Measurements from ENCODE around the gene P2RY6.
"Not testable (repeated sequence)": the region's sequence is repeated elsewhere in the genome, so short reads cannot be mapped to it uniquely, and the experiment has no call there.

P2RY6 gene, protein sequence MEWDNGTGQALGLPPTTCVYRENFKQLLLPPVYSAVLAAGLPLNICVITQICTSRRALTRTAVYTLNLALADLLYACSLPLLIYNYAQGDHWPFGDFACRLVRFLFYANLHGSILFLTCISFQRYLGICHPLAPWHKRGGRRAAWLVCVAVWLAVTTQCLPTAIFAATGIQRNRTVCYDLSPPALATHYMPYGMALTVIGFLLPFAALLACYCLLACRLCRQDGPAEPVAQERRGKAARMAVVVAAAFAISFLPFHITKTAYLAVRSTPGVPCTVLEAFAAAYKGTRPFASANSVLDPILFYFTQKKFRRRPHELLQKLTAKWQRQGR

DNA sequence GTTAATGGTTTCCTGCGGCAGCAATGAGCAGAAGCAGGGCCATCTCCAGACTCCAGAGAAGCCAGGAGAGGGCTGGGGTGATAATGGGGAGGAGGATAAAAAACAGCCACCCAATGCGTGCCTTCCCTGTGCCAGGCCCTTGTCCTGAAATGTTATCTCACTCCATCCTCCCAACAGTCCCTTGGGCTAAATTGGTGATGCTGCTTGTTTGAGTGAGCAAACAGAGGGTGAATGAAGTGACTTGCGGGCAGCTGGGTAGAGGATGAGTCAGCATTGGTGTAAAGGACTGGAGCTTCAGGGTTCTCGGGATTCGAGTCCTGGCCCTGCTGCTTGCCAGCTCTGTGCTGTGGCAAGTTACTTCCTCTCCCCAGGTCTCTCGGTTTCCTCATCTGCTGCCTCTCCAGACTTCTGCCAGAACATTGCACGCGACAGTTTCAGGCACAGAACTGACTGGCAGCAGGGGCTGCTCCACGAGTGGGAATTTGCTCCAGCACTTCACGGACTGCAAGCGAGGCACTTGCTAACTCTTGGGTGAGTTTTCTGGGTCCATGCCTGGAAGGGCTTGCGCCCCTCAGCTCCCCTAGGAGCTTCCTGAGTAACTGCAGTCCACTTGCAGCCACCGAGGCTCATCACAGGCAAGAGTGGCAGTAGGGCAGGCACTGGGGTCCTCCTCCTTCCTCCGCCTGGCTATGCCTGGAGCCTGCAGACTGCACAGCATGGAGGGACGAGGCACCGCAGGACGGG is at the start of gene P2RY6:
P2RY6 (plus strand) TSS at position 403 of the 744 bp plus-strand sequence. CDS start 24,181 bp downstream, outside the sequence.
- Mint-ChIP-seq H3K27me3 (ENCODE audit: low read depth) (peaks cover 23% of the 10 kb centered on the region), H3K4me1 (ENCODE audit: low read depth) (no peaks in the 10 kb centered on the region), H3K4me3 (no peak within 1 kb of the TSS), H3K36me3 (ENCODE audit: low read depth) (no peaks in the 10 kb centered on the region), H3K9me3 (no peaks in the 10 kb centered on the region), H3K27ac (no peak within 1 kb of the TSS)
- DNase-seq (ENCODE audit: low spot score) = no peak

DNA sequence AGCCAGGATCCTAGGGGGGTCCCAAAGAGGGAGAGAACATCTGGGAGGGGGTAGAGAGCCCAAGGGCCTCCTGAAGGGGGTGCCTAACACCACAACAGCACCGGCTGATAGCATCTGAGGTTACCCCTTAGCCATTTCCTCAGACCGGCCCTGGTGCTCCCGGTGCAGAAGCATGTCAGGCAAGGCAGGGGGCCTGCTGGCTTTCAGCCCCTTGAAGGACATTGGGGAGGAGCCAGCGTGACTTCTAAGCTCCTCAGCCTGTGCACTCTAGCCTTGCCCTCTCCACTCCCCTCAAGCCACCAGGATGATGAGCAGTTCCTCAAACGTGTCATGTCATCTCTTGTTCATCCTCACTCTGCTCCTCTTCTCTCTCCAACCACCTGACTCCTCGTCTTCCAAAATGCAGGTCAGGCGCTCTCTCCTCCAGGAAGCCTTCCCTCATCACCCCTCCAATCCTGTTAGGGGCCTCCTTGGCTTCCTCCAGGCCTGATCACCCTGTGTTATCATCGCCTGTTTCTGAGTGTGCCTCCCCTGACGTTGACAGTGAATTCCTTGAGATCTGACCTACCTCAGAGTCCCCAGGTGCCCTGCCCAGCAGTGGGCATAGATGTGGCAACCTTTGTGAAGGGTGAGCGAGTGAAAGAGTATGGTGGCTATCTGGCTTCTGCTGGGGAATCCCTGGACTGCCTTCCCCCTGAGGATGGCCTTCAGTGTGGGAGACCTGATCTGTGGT is 48.0 kb upstream of the P2RY6 start:
- peaks cover 7% of the 10 kb centered on the region for H3K4me1 Mint-ChIP-seq (ENCODE audit: low read depth)
- peaks cover 30% of the 10 kb centered on the region for H3K27me3 Mint-ChIP-seq (ENCODE audit: low read depth)
- H3K4me3 Mint-ChIP-seq = no peak overlapping the region
- no peaks in the 10 kb centered on the region for H3K9me3 Mint-ChIP-seq
- no peak for DNase-seq (ENCODE audit: low spot score)
- H3K27ac Mint-ChIP-seq = no peak overlapping the region
- H3K36me3 Mint-ChIP-seq (ENCODE audit: low read depth) = no peaks in the 10 kb centered on the region

DNA sequence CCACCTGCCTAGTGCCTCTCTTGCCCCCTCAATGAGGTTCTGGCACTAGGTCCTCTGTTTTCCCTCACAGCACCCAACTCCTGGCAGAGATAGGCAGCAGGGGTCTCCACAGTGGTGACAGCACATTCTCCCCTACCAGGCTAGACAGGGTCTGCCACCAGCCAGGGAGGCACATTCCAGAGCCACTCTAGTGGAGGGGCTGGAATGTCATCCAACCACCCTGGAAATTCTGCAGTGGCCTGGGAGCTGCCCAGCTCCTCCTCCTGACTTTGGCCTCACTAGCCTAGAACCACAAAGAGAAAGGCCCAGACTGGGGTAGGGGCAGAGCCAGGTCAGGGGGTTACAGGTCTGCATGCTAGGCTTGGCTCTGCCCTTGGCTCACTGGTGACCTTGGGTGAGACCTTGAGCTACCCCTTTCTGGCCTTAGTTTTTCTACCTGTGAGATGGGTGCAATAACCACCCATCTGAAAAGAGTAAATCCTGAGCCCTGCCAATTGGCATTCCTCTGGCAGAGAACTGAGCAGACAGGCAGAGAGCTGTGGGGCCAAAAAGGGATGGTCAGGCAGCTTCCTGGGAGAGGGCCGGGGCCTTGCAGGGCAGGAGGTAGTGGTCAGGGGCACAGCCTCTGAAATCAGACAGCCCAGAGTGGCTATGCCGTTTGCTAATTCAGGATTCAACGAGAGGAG is 47.0 kb upstream of the P2RY6 start:
- Mint-ChIP-seq H3K27me3 (ENCODE audit: low read depth) (peaks cover 21% of the 10 kb centered on the region), H3K36me3 (ENCODE audit: low read depth) (no peaks in the 10 kb centered on the region)

DNA sequence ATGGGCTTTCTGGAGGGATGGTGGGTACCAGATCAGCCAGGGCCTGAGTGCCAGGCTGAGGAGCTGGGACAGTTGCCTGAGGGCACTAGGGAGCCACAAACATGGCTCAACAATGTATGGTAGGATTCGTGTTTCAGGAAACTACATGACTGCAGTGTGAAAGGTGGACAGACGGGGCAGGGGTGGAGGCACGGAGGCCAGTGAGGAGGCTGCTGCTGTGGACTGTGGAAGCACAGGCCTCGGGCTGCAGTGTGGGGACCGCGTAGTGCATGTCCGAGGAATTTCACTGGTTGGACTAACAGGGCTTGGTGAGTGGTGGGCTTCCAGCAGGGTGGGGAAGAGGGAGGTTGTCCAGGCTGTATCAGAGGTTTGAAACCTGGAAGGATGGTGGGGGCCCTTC is 46.3 kb upstream of the P2RY6 start:
- peaks cover 14% of the 10 kb centered on the region for H3K27me3 Mint-ChIP-seq (ENCODE audit: low read depth)
- H3K36me3 Mint-ChIP-seq (ENCODE audit: low read depth) = no peaks in the 10 kb centered on the region
- H3K27ac Mint-ChIP-seq = no peak overlapping the region
- no peak for DNase-seq (ENCODE audit: low spot score)
- no peak overlapping the region for H3K4me3 Mint-ChIP-seq
- H3K4me1 Mint-ChIP-seq (ENCODE audit: low read depth) = peaks cover 7% of the 10 kb centered on the region
- H3K9me3 Mint-ChIP-seq = no peaks in the 10 kb centered on the region

More for the DNA sequence above, 47.0 kb upstream of the P2RY6 start:
- no peak overlapping the region for H3K27ac Mint-ChIP-seq
- no peak for DNase-seq (ENCODE audit: low spot score)
- no peaks in the 10 kb centered on the region for H3K9me3 Mint-ChIP-seq
- H3K4me3 Mint-ChIP-seq = no peak overlapping the region
- H3K4me1 Mint-ChIP-seq (ENCODE audit: low read depth) = peaks cover 7% of the 10 kb centered on the region

DNA sequence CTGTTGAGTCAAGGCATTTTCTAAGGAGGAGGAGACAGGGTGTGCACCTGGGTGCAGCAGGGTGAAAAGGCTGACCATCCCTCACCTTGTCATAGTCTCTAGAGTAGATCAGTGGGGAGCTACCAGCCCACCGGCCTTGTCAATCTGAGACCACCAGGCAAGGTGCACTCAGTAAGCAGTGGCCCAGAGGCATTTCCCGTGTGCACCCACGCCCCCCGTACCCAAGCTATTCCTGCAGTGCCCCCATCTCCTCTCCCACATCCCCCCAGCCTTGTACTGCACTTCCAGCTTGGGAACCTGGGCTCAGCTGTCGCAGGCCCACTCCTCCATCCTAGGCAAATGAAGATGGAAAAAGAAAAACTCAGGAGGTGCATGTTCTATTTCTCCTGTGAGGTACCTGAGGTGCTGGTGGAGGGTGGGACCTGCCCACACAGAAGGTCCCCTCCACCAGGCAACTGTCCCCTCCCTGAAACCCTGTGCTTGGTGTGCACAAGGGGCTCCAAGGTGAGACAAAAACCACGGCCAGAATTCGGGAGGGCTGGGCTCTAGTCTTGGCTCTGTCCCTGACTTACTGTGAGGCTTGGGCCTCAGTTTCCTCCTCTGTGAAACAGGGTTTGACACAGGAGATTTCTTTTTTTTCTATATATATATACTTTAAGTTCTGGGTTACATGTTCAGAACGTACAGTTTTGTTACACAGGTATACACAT is 45.7 kb upstream of the P2RY6 start:
- DNase-seq (ENCODE audit: low spot score) = no peak
- no peaks in the 10 kb centered on the region for H3K9me3 Mint-ChIP-seq
- H3K4me1 Mint-ChIP-seq (ENCODE audit: low read depth) = peaks cover 7% of the 10 kb centered on the region
- no peaks in the 10 kb centered on the region for H3K36me3 Mint-ChIP-seq (ENCODE audit: low read depth)
- no peak overlapping the region for H3K4me3 Mint-ChIP-seq
- H3K27me3 Mint-ChIP-seq (ENCODE audit: low read depth) = peaks cover 14% of the 10 kb centered on the region
- H3K27ac Mint-ChIP-seq = no peak overlapping the region

DNA sequence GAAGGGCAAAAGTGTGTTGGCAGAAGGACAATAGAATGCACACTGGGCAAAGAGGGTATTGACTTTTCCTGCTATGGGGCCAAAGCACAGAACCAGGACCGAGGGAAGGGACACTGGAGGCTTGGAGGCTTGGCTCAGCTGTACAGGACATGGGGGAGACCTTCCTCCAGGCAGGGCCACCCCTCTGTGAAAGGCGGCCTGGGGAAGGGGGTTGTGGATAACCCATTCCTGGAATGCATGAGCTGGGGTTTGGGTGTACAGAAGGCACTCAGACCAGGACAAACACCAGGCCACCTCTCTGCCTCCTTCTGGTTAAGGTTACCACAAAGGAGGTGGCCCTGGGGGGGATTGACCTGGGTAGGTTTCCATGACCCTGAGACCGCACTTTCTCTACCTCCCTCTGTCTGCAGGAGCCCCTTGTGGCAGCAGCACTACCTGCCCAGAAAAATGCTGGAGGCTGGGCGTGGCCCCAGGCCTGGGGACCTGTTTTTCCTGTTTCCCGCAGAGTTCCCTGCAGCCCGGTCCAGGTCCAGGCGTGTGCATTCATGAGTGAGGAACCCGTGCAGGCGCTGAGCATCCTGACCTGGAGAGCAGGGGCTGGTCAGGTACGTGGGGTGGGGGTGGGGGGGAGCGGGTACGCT is 44.4 kb upstream of the P2RY6 start:
- no peak overlapping the region for H3K27ac Mint-ChIP-seq

DNA sequence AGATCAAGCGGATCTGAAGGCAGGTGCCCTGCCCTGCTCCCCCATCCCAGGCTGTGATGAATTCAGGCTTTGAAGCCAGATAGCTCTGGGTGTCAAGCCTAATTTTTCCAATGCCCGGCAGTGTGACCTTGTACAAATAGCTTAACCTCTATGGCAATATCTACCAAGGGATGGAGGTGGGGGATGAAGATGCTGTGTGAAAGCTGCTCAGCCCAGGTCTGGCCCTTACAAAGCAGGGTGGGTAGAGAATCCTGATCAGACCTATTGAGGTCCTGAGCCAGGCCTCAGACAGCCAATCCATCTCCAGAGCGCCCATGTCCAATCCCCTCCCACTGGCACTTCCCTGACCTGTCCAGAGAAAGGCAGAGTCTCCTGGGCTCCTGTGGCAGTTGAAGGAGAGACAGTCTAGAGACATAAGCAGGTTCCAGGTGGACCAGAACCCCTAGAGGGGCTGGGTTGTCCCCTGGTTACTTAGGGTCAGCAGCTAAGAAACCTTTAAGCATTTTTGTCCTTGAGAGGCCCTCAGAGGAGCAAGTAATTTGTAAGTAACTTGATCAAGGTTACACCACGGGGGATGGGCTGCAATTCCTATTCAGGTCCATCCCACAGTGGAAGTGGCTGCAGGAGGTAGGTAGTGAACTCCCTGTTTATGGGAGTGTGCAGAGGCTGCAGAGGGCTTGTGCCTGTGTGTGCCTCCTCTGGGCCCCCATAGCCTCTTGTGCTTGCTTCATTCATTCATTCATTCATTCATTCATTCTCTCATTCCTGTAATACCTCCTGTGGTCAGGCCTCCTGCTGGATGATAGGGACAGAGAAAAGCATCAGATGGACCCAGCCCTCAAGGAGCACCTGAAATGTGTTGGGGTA is 43.6 kb upstream of the P2RY6 start:
- peaks cover 6% of the 10 kb centered on the region for H3K27me3 Mint-ChIP-seq (ENCODE audit: low read depth)
- no peaks in the 10 kb centered on the region for H3K9me3 Mint-ChIP-seq
- no peak overlapping the region for H3K27ac Mint-ChIP-seq
- peaks cover 7% of the 10 kb centered on the region for H3K4me1 Mint-ChIP-seq (ENCODE audit: low read depth)
- no peaks in the 10 kb centered on the region for H3K36me3 Mint-ChIP-seq (ENCODE audit: low read depth)
- no peak for DNase-seq (ENCODE audit: low spot score)
- no peak overlapping the region for H3K4me3 Mint-ChIP-seq

More for the DNA sequence above, 44.4 kb upstream of the P2RY6 start:
- Mint-ChIP-seq H3K27me3 (ENCODE audit: low read depth) (peaks cover 9% of the 10 kb centered on the region), H3K36me3 (ENCODE audit: low read depth) (no peaks in the 10 kb centered on the region), H3K4me3 (no peak overlapping the region), H3K9me3 (no peaks in the 10 kb centered on the region), H3K4me1 (ENCODE audit: low read depth) (peaks cover 7% of the 10 kb centered on the region)
- DNase-seq (ENCODE audit: low spot score) = no peak

DNA sequence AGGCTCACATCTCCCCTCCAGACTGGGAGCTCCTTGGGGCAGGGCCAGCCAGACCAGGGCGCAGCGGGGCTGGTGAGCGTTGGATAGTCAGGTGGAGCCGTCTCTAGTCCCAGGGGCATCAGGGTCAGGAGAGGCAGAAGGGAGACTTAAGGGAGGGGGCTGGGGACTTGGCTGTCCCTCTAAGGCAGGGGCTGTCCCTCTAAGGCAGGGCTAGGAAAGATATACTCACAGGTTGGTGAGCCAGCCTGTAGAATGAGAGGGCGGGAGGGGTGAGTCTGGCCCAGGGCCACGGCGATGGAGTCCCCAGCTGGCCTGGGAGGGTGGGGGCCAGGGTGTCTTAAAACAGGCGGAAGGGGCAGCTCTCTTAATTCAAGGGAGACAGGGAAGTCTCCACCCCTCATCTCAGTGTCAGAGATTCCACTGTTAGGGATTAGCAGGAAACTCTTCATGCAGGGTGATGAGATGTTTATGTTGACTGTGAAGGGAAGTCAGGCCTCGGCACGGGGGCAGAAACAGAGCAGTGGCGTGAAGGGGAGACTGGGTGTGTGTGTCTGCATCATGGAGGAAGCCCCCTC is 42.7 kb upstream of the P2RY6 start:
- peaks cover 6% of the 10 kb centered on the region for H3K27me3 Mint-ChIP-seq (ENCODE audit: low read depth)
- H3K9me3 Mint-ChIP-seq = no peaks in the 10 kb centered on the region
- H3K36me3 Mint-ChIP-seq (ENCODE audit: low read depth) = no peaks in the 10 kb centered on the region
- no peak for DNase-seq (ENCODE audit: low spot score)
- no peak overlapping the region for H3K4me3 Mint-ChIP-seq
- no peak overlapping the region for H3K27ac Mint-ChIP-seq
- H3K4me1 Mint-ChIP-seq (ENCODE audit: low read depth) = peaks cover 5% of the 10 kb centered on the region

DNA sequence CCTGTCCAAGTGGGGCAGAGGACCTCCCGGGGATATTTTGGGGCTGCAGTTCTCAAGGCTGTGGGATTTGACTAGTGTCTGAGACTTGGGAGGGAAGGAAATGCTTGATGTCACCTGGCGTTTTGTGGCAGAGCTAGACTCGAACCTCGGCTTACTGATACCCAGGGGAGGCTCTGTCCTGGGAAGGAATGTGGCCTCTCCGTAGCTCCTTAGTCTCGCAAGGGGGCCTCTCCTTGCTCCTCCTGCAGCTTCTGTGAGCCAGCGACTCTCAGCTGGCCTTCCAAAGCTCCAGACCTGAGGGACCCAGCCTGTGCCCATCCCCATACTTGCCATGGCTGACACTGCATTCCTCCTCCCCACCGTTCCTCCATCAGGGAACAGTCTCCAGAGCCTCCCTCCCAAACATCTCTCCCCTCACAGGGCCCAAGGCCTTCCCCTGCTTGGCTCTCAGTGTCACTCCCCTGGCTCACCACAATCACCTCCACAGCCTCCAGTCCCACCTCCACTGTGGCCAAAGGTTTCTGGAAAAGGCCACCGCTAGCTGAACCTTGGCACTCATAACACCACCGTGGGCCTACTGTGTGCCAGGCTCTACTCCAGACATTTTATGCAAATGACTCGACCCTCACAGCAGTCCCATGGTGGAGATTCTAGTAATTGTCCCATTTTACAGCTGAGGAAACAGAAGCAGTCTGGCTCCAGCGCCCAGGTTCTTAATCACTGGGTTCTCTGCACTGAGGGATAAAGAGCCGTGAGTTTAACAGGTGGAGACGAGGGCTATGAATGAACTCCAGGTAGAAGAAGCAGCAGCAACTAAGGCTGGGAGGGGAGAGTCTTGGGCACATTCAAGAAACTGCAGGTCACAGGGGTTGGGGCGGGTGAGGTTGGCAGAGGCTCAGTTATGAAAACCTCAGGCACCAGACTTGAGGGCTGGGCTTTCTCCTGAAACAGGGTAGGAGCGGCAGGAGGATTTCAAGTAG is 42.0 kb upstream of the P2RY6 start:
- Mint-ChIP-seq H3K9me3 (no peaks in the 10 kb centered on the region), H3K27ac (no peak overlapping the region)

DNA sequence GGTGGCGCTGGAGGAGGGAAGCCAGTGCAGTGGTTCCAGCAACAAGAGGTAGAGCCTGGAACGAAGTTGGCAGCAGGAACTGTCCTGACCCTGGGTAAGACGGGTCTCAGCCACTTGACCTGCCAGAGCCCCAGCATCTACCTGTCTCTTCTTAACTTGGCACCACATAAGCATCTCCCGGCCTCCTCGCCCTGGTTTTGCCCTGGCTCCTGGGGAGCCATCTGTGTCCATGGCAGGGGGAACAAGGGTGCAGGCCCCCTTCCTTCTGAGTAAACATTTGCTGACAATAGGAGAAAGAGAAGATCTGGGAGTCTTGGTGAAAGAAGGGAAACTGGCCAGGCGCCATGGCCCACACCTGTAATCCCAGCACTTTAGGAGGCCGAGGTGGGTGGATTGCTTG is 41.2 kb upstream of the P2RY6 start:
- H3K27ac Mint-ChIP-seq = no peak overlapping the region
- H3K36me3 Mint-ChIP-seq (ENCODE audit: low read depth) = no peaks in the 10 kb centered on the region
- no peaks in the 10 kb centered on the region for H3K9me3 Mint-ChIP-seq
- H3K4me3 Mint-ChIP-seq = no peak overlapping the region
- no peak for DNase-seq (ENCODE audit: low spot score)
- H3K27me3 Mint-ChIP-seq (ENCODE audit: low read depth) = peaks cover 5% of the 10 kb centered on the region
- no peaks in the 10 kb centered on the region for H3K4me1 Mint-ChIP-seq (ENCODE audit: low read depth)

More for the DNA sequence above, 42.0 kb upstream of the P2RY6 start:
- Mint-ChIP-seq H3K4me3 (no peak overlapping the region), H3K36me3 (ENCODE audit: low read depth) (no peaks in the 10 kb centered on the region), H3K27me3 (ENCODE audit: low read depth) (peaks cover 5% of the 10 kb centered on the region), H3K4me1 (ENCODE audit: low read depth) (no peaks in the 10 kb centered on the region)
- DNase-seq (ENCODE audit: low spot score) = no peak

DNA sequence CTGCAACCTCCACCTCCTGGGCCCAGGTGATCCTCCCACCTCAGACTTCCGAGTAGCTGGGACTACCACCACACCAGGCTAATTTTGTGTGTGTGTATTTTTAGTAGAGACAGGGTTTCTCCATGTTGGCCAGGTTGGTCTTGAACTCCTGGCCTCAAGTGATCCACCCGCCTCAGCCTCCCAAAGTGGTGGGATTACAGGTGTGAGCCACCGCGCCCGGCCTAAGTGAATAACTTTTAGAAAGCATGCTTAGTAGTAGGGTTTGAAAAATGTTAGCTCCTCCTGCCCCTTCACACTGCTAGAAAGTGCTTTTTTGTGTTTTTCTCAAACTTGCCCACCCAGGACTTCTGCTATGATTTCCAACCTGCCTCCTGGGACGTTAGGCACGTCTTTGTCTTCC is 39.7 kb upstream of the P2RY6 start:
- H3K9me3 Mint-ChIP-seq; H3K4me1 Mint-ChIP-seq (ENCODE audit: low read depth); H3K27ac Mint-ChIP-seq; H3K4me3 Mint-ChIP-seq; H3K27me3 Mint-ChIP-seq (ENCODE audit: low read depth); DNase-seq (ENCODE audit: low spot score); H3K36me3 Mint-ChIP-seq (ENCODE audit: low read depth): not testable (repeated sequence)
